CD1c-positive myeloid dendritic cell (primary cell): ENCODE measurements around the gene MRPS18A.

Experiments
- DNase-seq: peaks from one replicate; pipeline ENCODE4 v3.0.0-alpha.2; 2016; ENCODE audit errors: extremely low spot score

The MRPS18A gene

GRCh38 chr6:43687437-43688347, at the start of gene MRPS18A:
Gene MRPS18A, minus strand, starts transcription at chr6:43687791. Its CDS starts 12 bp downstream, at chr6:43687779.
- peak; percentile 90 for DNase-seq

- DNase-seq = no peak
These were observed 49.3 kb upstream of the MRPS18A start for GRCh38 chr6:43736844-43737243.

GRCh38 chr6:43736211-43736786, 48.7 kb upstream of the MRPS18A start:
- no peak for DNase-seq

- DNase-seq = no peak
These were observed 48.1 kb upstream of the MRPS18A start for GRCh38 chr6:43735642-43736199.

DNA sequence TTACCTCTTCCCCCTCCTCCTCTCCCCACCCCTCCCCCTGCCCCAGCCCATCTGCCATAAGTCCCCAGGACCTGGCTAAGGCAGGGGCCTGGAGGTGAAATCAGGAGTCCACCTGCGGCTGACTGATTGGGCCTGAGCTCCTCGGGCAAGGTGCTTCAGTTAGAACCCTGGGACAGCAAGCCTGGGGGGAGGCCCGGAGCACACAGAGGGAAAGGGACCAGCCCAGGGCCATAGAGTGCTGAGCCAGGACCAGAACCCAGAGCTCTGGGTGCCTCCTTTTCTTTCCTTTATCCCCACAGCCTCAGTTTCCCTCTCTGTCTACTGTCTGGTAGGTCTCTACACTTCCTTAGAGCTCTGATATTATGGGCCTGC, 46.7 kb upstream of the MRPS18A start:
- no peak for DNase-seq

GRCh38 chr6:43733471-43734293, 46.1 kb upstream of the MRPS18A start:
- no peak for DNase-seq

DNA sequence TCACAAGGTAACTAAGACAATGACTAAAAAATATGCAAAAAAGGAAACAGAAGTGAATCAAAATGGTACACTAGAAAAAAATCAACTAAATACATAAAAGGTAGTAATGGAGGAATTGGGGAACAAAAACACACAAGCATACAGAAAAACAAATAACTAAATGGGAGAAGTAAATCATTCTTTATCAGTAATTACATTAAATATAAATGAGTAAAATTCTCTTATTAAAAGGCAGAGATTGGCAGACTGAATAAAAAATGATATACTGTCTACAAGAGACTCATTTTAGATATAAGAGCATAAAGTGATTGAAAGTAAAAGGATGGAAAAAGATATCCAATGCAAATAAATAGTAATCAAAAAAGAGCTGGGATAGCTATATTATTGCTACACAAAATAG, 43.0 kb upstream of the MRPS18A start:
- no peak for DNase-seq

DNA sequence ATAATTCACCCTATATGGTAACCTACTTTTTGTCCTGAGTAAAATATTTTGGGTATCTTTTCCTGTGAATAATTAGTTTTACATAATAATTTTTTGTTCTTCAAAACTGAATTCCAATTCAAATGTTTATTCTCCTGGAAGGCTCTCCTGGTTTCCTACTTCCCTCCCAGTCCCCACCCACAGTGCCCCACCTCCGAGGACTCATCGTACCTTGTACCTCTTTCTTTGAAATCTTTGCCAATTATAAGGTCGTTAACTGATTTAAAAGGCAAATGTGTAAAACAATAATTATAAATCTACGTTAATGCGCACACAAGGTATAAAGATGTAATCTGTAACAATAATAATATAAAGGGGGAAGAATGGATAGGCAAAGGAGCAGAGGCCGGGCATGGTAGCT, 41.9 kb upstream of the MRPS18A start:
- no peak for DNase-seq

GRCh38 chr6:43728586-43728985, 41.0 kb upstream of the MRPS18A start:
- no peak for DNase-seq

GRCh38 chr6:43727634-43728033, 40.0 kb upstream of the MRPS18A start:
- no peak for DNase-seq

GRCh38 chr6:43725643-43726580, 38.3 kb upstream of the MRPS18A start:
- no peak for DNase-seq

DNA sequence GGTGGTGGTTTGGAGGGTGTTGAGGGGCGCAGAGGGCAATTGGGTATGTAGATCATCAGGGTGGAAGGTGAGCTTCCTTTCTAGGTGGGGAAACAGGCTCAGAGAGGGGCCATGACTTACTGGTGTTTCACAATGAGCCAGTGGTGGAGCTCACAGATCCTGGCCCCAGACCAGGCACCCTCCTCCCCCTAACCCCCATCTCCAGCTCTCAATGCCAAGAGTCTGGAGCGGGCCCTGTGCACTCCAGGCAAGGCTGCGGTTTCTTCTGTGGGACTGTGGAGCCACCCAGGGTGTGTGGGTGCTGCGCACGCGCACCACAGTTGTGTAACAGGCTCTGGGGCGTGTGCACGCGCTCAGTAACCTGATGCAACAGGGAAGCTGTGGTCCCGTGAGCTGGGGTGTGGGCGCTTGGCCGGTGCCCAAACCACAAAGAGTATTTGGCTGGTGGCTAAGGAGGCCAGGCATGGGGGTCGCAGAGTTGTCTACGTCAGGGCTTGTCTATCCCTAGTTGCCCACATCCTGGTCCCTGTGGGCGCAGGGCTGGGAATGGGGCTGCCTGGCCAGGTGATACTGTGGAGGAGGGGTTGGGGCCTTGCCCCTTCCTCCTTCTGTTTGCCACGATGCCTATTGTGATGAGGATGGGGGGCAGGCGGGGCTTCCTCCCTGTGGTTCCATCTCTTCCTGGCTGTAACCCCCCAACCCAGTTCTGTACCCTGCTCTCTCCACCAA, 37.5 kb upstream of the MRPS18A start:
- DNase-seq = peak; percentile 98

DNA sequence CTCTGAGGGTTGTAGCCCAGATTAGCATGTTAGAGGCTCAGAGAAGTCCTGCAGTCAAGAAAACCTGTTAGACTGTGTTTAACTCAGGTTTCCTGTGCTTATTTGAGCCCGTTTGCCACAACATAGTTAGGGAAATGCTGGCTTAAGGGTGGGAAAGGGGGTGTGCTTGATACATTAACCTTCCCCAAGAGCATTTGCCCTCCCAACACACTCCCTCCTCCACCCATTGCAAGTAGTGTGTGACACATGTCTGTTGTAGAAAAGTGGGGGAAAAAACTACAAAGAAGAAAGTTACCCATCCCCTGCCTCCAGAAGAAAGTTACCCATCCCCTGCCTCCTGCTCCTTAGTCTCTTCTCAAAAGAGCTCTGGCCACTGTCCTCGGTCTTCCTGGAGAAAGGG, 36.8 kb upstream of the MRPS18A start:
- DNase-seq = no peak

DNA sequence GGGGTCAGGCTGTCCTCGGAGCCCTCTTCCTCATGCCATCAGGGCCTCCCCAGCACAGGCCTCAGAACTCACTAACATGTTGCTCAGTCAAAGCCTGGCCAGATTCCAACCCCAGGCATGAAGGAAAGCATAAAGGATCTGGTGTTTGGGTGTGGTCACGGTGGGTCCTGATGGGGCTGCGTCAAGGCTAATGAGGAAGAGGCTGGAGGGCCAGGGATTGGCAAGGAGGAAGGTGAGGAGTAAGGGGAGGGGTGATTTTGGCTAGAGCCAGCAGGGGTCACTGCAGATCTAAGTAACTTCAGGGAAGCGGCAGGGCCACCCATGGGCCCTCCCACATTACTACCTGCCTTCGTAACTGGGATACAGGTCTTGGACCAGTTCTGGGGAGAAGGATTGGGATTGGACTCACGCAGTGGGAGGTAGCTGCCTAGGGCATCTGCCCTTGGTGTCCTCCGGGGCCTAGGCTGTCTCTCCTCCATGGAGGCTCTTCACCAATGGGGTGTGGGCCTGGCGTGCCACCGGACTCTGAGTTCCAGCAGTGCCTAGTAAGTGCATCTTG, 36.2 kb upstream of the MRPS18A start:
- peak; percentile 77 for DNase-seq

DNA sequence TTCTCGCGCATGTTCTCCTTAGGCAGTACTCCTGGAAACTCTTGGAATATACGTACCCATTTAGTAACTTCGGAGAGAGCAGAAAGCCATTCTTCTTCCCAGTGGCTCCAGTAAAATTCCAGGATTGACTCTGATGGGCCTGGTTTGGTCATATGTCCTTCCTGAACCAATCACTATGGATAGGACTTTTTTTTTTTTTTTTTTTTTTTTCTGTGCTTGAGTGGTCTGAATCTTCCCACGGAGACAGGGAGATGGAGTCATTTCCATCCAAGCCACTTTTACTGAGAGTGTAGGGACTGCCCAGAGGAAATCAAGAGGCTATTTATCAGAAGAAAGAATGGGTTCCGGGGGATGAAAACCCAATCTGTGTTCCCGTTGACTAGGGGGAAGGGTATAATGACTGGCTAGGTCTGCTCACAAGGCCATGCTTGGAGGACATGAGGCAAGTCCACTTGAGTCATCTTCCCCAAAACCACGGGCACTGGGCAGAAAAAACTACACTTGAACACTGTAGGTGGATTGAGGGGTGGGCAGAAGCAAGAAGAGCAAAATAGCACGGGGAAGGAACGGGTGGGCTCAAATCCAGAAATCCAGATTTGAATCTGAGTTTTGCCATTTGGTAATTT, 35.4 kb upstream of the MRPS18A start:
- peak; percentile 77 for DNase-seq

- no peak for DNase-seq
These were observed 33.4 kb upstream of the MRPS18A start for GRCh38 chr6:43720999-43721398.

DNA sequence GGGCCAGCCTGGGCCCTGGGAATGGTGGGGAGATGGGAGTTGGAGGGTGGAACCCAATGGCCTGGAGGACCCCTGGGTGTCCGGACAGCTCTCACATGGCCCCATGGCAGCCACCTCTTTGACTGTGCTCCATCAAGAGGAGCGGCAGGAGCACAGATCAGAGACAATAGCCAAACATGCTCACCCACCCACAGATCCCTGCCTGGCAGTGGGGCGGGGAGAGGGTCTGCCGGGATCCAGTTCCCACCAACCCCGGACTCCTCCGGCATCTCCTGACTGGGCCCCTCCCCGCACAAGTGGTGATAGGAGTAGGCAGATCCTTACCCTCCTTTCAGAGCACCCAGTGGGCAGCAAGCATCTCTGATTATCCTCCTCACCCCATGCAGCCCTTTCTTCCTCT, 31.9 kb upstream of the MRPS18A start:
- DNase-seq = no peak

DNA sequence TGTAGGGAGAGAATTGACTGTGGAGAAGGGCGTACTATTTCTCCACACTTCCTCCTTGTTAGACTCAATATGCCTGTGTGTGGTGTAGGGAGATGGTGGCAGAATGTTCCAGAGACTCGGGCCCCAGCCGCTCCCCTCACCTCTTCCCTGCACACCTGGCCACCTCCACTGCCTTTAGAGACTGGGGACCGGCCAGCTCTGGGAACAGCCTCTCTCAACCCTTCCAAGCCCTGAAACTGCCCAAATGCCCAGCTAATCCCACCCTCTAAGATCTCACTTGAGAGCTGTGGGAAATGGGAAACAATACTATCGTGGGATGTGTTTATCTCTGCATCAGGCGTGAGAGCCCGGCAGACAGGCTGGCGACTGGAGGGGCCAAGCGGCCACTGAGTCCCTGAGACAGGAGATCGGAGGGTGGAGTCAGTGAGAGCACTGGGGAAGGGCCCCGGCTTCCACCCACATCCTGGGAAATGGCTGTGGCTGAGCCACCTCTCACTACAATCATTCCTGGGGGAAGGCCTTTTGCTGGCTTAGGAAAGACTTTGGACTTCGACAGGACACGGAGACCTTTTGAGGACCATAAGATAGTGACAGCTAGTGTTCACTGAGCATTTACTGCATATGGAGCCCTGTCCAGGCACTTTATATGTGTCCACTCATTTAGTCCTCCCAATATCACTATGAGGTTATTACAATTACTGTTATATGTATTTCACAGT, 31.0 kb upstream of the MRPS18A start:
- DNase-seq = no peak

DNA sequence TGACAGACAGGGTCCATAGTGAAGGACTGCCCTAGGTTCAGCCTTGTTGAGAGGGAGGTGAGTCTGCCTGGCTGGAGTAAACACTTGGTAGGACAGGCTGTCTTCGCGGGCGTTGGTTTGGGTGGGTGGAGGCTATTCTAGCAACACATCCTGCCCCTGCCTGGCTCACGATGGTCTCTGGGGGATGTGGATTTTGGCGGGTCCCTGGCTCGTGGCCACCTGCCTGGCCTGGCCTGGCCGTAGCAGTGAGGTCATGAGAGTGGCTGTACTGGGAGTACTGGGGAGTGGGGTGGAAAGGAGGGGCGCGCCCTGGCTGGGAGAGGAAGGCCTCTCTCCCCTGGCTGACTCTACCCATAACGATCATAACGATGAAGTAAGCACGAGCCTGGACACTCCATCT, 30.2 kb upstream of the MRPS18A start:
- DNase-seq = no peak
